GM18511 (cell line): ENCODE results near the gene THADA.

Experiments used
- ATAC-seq: cut with Tn5 transposase; IDR thresholded peaks from one replicate; pipeline ENCODE4 v1.9.1; 2021; ENCODE audit warnings: mild to moderate bottlenecking, moderate library complexity; ENCODE audit not compliant: unreplicated experiment

THADA gene

DNA sequence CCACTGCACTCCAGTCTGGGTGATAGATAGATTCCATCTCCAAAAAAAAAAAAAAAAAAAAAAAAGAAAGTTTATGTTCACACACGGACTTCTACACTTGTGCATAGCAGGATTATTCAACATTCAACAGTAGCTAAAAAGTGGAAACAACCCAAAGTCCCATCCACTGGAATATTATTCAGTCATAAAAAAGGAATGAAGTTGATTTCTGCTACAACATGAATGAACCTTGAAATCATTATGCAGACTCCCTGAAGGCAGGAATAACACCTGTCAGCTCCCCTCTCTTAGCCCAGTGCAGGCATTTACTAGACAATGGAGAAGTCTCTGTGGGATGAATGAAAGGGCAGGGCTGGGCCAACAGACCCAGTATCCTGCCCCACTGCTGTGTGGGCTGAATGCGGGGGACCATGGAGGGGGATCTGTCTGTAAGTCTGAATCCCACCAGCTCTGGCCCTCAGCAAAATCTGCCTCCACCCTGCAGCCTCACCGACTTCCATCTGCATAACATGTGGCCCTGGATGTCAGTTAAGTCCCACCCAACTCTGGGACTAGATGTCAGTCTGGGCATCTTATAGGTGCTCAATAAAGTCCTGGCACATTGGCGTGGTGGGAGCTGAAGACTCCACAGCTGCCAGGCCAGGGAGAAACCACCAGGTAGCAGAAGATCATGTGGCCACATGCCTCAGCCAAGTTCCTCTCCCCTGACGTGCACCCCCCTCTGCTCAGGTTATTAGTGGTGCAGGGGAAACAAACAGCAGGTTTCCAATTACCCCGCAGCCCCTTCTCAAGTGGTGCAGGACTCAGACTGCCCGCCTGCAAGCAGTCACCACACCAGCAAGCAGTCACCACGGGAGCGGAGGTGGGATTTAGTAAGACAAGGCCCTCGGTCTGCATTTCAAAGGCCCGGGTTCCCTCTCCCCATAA lies 378.3 kb downstream of the THADA start:
- ATAC-seq = no peak

DNA sequence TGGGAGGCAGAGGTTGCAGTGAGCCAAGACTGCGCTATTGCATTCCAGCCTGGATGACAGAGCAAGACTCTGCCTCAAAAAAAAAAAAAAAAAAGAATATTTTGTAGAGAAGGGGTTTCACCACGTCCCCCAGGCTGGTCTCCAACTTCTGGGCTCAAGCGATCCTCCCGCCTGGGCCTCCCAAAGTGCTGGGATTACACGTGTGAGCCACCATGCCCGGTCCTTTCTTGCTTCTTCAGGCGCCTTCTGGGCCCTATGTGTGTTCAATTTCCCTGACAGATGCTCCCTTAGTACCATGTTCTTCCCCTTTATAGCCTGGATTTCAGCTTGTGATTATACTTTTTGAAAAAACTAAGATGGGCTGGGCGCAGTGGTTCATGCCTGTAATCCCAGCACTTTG lies 379.2 kb downstream of the THADA start:
- ATAC-seq = no peak

GRCh38 chr2:43215673-43216255 lies 380.1 kb downstream of the THADA start:
- ATAC-seq = no peak

DNA sequence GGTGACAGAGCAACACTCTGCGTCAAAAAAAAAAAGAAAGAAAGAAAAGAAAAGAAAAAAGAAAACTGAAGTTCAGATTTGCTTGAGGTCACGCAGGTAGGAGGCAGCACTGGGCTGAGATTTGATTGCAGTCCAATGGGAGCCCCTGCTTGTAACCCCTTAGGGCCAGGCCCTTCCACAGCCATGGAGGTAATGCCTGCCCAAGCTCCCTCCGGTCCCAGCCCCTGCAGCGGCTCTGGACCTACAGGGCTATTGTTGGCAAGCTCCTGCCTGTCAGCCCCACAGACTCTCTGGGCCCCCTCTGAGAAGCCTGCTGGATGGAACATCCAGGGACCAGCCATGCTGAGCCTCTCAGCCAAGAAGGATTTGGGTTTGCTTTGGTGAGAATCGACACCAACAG lies 381.6 kb downstream of the THADA start:
- ATAC-seq = no peak

- ATAC-seq = no peak
Measured at GRCh38 chr2:43212931-43213330, 382.9 kb downstream of the THADA start.

DNA sequence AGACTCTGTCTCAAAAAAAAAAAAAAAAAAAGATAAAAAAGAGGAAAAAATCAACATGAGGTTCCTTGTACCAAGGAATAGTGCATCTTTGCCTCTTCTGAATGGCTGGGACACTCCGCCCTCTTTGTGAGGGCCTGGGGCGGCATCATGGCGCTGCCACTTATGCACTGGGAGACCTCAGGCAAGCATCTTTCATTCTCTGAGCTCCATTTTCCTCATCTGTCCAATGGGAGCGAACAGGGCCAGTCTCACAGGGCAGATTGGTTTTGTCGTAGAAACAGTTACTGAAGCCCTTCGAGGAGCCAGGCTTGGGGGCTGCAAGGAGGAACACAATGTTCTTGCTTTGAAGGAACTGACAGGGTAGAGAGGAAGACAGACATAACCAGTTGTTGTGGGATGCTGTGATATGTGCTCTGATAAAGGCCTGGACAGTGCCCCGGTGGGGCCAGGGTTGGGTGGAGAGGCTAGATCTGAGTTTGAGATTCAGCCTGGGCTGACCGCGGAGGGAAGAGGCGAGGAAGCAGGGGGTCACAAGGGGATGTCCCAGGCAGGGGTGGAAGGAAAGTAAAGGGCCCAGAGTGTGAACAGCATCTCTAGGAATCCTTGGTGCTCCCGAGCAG lies 383.5 kb downstream of the THADA start:
- no peak for ATAC-seq

- ATAC-seq = no peak
Measured at GRCh38 chr2:43210467-43211303, 385.2 kb downstream of the THADA start.

- no peak for ATAC-seq
Measured at GRCh38 chr2:43210125-43210466, 385.7 kb downstream of the THADA start.

- no peak for ATAC-seq
Measured at GRCh38 chr2:43209204-43209717, 386.6 kb downstream of the THADA start.

- ATAC-seq = no peak
Measured at GRCh38 chr2:43207553-43208300, 388.1 kb downstream of the THADA start.

DNA sequence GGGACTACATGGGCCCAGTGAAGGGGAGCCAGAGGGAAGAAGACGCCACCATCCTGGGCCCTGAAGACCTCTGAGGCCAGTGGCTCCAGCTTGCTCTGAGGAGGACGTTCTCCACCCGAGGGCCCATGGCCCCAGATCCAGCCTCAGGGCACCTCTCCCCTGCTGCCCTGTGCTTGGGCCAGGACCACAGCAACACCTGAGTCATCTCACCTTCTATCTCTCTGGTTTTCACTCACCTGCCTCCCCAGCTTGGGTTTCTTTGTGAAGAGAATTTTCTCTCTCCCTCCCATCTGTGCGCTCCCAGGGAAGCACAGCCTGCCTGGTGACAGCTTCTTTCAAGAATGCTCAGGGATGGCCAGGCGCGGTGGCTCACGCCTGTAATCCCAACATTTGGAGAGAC lies 389.2 kb downstream of the THADA start:
- no peak for ATAC-seq

DNA sequence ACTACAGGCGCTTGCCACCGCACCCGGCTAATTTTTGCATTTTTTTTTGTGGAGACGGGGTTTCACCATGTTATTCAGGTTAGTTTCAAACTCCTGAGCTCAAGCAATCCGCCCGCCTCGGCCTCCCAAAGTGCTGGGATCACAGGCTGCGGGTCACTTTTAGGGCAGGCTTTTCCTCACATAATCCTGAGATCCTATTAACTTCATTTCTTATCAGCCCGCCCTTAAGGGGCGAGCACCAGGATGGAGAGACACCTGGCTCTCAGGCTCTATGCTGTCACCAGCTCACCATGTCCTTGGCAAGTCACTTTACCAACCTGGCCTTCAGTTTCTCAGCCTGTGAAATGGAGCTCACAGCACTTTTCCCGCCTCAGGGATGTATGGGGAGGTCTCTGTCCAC lies 392.5 kb downstream of the THADA start:
- no peak for ATAC-seq

DNA sequence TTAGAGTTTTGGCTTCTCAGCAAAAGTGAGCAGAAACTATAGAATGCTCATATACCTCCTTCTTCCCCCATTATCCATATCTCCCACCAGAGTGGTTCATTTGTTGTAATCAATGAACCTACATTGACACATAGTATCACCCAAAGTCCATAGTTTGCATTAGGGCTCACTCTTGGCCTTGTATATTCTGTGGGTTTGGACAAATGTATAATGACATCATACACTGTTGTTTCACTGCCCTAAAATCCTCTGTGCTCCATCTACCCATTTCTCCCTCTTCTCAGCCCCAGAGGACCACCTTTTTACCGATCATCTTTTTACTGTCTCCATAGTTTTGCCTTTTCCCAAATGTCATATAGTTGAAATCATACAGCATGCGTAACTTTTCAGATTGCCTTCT lies 393.5 kb downstream of the THADA start:
- no peak for ATAC-seq

- ATAC-seq = no peak
Measured at GRCh38 chr2:43201497-43201896, 394.3 kb downstream of the THADA start.

DNA sequence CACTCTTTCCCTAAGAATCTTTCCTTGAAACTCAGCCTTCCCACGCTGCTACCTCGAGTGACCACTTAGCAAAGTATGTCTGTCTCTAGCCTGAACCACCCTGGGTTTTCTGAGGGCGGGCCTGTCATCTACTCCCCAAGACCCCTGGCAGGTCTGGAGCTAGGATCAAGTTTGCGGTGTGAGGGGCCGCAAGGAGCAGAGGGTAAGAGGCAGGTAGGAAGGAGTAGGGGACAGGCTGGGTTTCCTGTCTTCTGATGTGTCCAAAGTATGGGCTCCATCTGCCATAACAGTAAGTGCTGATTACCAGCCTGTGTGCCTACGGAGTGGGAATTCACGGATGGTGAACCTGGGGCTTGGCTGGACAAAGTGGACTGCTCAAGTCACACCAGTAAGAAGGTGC lies 394.8 kb downstream of the THADA start:
- ATAC-seq = no peak

DNA sequence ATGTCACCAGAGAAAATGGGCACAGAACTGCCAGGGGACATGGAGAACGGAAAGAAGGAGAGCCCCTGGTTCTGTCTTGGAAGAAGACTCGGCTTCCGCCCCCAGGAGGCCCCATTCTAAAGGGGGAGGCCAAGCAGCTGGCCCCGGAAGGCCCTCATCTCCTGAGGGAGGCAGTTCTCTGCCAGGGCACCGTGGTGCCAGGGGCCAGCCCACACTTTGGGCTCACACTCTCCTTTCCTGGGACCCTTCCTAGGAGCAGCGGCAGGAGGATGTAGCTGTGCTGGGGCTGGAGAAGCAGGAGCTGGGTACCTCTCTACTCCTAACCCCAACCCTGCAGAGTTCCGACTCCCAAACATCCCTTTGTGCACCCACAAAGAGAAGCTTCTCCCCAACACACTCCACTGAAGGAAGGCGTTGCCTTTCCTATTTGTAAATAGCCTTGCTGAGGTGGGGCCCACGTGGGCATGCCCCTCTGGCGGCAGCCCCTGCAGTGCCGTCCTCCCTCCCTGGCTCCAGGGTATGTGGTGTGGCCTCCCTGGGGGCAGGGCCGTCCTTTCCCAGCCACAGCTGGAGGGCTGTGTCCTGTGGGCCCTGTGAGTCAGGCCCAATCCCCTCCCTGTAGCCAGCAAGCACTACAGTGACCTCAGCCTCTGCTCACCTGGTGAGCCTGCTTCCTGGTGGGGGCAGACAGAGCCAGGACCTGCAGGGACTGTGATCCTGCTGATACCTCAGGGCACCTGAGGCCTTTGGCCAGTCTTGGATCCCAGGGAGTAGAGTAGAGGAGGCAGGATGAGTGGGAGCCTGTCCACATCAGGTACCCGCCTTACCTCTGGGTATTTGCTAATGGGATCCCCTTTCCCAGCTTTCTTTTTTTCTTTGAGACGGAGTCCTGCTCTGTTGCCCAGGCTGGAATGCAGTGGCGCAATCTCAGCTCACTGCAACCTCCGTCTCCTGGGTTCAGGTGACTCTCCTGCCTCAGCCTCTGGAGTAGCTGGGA lies 396.0 kb downstream of the THADA start:
- ATAC-seq = no peak

DNA sequence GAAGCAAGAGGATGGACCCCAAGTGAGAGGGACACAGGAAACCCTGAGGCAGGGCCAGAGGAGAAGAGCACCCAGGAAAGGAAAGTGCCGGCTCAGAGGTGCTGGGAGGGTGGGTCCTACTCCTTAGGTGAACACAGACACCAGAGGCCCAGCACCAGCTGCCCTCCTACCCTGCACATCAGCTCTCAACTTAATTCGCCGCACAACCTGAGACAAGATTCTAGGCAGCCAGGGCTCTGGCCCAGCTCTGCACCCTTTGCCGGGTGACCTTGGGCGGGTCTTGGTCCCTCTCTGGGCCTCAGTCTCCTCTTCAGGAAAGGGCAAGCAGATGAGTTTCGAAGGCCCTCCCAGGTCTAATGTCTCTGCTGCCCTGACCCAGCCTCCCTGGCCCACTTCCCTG lies 397.6 kb downstream of the THADA start:
- no peak for ATAC-seq

GRCh38 chr2:43197588-43197896 lies 398.3 kb downstream of the THADA start:
- ATAC-seq = no peak
